ENCODE measurements around the gene EARS2.

DNA sequence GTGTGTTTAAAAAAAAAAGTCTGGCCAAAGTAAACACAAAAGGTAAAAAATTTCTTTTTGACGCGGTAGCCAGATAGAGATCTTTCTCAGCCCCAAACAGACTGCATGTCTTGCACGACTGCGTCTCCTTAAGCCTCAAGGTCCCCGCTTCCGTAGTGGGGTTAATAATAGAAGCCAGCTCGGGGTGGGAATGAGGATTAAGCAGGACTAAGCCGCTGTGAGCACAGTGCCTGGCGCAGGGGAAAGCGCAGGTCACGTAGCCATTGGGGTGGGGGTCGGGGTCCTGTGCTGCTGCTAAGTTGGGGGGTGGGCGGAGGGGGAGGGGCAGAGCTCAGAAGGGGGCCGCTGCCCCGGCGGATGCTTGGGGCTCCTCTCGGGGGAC lies 47.4 kb downstream of the EARS2 start:
- TF ChIP-seq, protein P1, sequence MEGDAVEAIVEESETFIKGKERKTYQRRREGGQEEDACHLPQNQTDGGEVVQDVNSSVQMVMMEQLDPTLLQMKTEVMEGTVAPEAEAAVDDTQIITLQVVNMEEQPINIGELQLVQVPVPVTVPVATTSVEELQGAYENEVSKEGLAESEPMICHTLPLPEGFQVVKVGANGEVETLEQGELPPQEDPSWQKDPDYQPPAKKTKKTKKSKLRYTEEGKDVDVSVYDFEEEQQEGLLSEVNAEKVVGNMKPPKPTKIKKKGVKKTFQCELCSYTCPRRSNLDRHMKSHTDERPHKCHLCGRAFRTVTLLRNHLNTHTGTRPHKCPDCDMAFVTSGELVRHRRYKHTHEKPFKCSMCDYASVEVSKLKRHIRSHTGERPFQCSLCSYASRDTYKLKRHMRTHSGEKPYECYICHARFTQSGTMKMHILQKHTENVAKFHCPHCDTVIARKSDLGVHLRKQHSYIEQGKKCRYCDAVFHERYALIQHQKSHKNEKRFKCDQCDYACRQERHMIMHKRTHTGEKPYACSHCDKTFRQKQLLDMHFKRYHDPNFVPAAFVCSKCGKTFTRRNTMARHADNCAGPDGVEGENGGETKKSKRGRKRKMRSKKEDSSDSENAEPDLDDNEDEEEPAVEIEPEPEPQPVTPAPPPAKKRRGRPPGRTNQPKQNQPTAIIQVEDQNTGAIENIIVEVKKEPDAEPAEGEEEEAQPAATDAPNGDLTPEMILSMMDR (IDR thresholded peaks at IDR 0.05), result no peak
- TF ChIP-seq POLR2A (IDR thresholded peaks at IDR 0.05), result no peak
